Gastrocnemius medialis (tissue), 4 donors: ENCODE measurements around the gene SYT6. TPM values are rescaled to one million over a fixed set of nuclear protein-coding genes. Genes with fewer than 3 reads are reported as not detected.

Experiments used
- ATAC-seq, 2 donors: fragments of 150-250 bp; one replicate each; pipeline ENCODE4 v1.9.1; 2016
- DNase-seq, 2 donors: peaks; one replicate each; pipeline ENCODE4 v3.0.0-alpha.2; 2019
- H3K27ac ChIP-seq, 4 donors: fragments of 200-600 bp; sonication (generic); 1 replicate in 1 of 4; 2 replicates in 3 of 4; pipeline ENCODE4 v1.5.1; 2016 to 2018; ENCODE audit warnings: mild to moderate bottlenecking in 2 of 4, moderate library complexity in 1 of 4
- H3K27me3 ChIP-seq, 3 donors: fragments of 200-600 bp; sonication (generic) in 2 of 3; 1 replicate in 1 of 3; 2 replicates in 2 of 3; pipeline versions ENCODE4 v1.5.1 to v1.6.0; 2016 to 2019; ENCODE audit warnings: mild to moderate bottlenecking in 1 of 3, moderate library complexity in 1 of 3
- H3K36me3 ChIP-seq, 2 donors: fragments of 200-600 bp; sonication (generic) in 1 of 2; one replicate each; pipeline ENCODE4 v1.5.1; 2017 to 2018
- H3K4me1 ChIP-seq, 2 donors: fragments of 200-600 bp; sonication (generic) in 1 of 2; one replicate each; pipeline ENCODE4 v1.5.1; 2016 to 2017; ENCODE audit warnings: mild to moderate bottlenecking in 2 of 2
- H3K4me3 ChIP-seq, 4 donors: fragments of 200-600 bp; sonication (generic) in 3 of 4; 1 replicate in 1 of 4; 2 replicates in 3 of 4; pipeline ENCODE4 v1.5.1; 2016 to 2019; ENCODE audit warnings: mild to moderate bottlenecking in 2 of 4
- H3K9me3 ChIP-seq, 3 donors: fragments of 200-600 bp; sonication (generic) in 2 of 3; 1 replicate in 1 of 3; 2 replicates in 2 of 3; pipeline ENCODE4 v1.5.1; 2016 to 2019
- CTCF ChIP-seq, 5 experiments: fragments of 450-650 bp in 3 of 5; fragments of 200-600 bp in 2 of 5; sonication (generic) in 2 of 5; IDR thresholded peaks in 4 of 5; conservative IDR thresholded peaks in 1 of 5; 1 replicate in 4 of 5; 2 replicates in 1 of 5; pipeline ENCODE4 v1.5.1; 2016 to 2019; ENCODE audit warnings: antibody characterized with exemption in 5 of 5, mild to moderate bottlenecking in 3 of 5, moderate library complexity in 3 of 5
- POLR2A ChIP-seq, 2 donors: fragments of 450-650 bp; IDR thresholded peaks; one replicate each; pipeline ENCODE4 v1.6.1; 2017; ENCODE audit warnings: antibody characterized with exemption in 2 of 2, mild to moderate bottlenecking in 2 of 2, moderate library complexity in 2 of 2
- in situ Hi-C, 4 donors: fragments of 200-750 bp; cut with MboI; loops; one replicate each; pipeline versions ENCODE4 v1.15.0 to v1.8.0; 2017; ENCODE audit warnings: low sequenced_read_pairs in 4 of 4
- intact Hi-C: fragments of 100-400 bp; cut with DNase I; formaldehyde crosslinking; loops from one replicate; pipeline ENCODE4 v1.15.1; 2023; ENCODE audit warnings: low total_unique reads
- total RNA-seq, 4 donors: library from RNA; depleted of rRNA; stranded (reverse); fragments of >200 nt; gene quantifications; one replicate each; pipeline versions ENCODE4 v1.1.0 to v1.2.3, GENCODE V29; 2016

The SYT6 gene
- total RNA-seq, 4 donors from 2014 or later: 0.20 TPM; not detected in 3

DNA sequence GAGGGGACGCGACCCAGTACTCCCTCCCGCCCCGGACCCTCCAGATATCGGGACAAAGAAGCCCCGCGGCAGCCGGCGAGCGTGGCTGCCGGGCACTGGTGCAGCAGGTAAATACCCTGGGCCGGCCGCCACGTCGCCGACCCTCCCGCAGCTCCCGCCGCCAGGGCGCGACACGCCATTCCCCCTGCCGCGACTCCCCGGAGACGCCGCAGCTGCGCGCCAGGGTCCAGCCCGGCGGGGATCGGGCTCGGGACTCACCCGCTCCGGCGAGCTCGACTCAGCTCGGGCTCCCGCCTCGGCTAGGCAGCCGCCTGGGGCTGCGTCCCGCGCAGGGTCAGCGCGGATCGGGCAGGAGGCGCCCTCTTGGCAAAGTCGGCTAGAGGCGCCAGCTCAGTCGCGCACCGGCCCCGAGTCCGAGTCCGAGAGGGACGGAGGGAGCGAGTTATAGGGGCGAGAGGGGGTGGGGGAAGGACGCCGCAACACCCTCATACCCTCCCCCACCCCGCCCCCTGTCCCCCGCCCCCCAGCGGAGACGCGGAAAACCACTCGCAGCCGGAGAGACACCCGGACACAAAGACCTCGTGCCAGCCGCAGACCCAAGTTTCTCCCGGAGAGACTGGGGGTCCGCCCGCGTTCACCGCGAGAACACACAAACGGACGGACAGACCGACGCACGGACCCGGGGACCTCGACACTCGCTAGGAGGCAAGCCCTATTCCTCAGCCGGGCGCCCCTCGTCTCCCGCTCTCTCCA is 985 bp downstream of the SYT6 start:
- ATAC-seq (peak; percentile 72 to 80), DNase-seq (no peak)
- intact Hi-C loops: loop anchor here (2.0 kb wide), 1 partner anchor 176 kb away; no protein-coding TSS in a partner anchor
- Histone ChIP-seq H3K4me1 (peaks cover 13 to 24% of the 10 kb centered on the region in 2 donors), H3K27ac (no peak overlapping the region), H3K36me3 (no peaks in the 10 kb centered on the region), H3K27me3 (peaks cover 52 to 59% (median 58%) of the 10 kb centered on the region in 3 donors), H3K4me3 (peak overlapping the region; percentile 38 to 59 (median 52)), H3K9me3 (no peaks in the 10 kb centered on the region)
- in situ Hi-C loops: no loop called here
- TF ChIP-seq CTCF (IDR thresholded peaks at IDR 0.05 in 4 of 5, conservative IDR thresholded peaks at IDR 0.05 in 1 of 5) (peak in 1 of 5 experiments; percentile 11), POLR2A (IDR thresholded peaks at IDR 0.05) (no peak)

GRCh38 chr1:114152089-114152507 is 1.6 kb downstream of the SYT6 start:
- H3K4me1 ChIP-seq: peaks cover 13 to 24% of the 10 kb centered on the region in 2 donors
- H3K4me3 ChIP-seq: peak overlapping the region; percentile 38 to 59 (median 52)
- no peak for TF ChIP-seq CTCF (IDR thresholded peaks at IDR 0.05 in 4 of 5, conservative IDR thresholded peaks at IDR 0.05 in 1 of 5)
- no peak for TF ChIP-seq POLR2A (IDR thresholded peaks at IDR 0.05)
- peaks cover 52 to 59% (median 58%) of the 10 kb centered on the region in 3 donors for H3K27me3 ChIP-seq
- no peaks in the 10 kb centered on the region for H3K9me3 ChIP-seq
- no peak for DNase-seq
- H3K27ac ChIP-seq: no peak overlapping the region
- no peaks in the 10 kb centered on the region for H3K36me3 ChIP-seq
- intact Hi-C loops: loop anchor here (2.0 kb wide), 1 partner anchor 175 kb away; no protein-coding TSS in a partner anchor
- ATAC-seq: no peak
- in situ Hi-C loops: no loop called here

- Histone ChIP-seq H3K36me3 (no peaks in the 10 kb centered on the region), H3K4me3 (no peak overlapping the region), H3K9me3 (no peaks in the 10 kb centered on the region), H3K27ac (no peak overlapping the region), H3K27me3 (peaks cover 37 to 47% (median 42%) of the 10 kb centered on the region in 3 donors), H3K4me1 (peaks cover 13 to 24% of the 10 kb centered on the region in 2 donors)
- ATAC-seq (no peak), DNase-seq (no peak)
- TF ChIP-seq CTCF (IDR thresholded peaks at IDR 0.05 in 4 of 5, conservative IDR thresholded peaks at IDR 0.05 in 1 of 5): no peak
- no peak for TF ChIP-seq POLR2A (IDR thresholded peaks at IDR 0.05)
- intact Hi-C loops: no loop called here
- in situ Hi-C loops: no loop called here
Observed at GRCh38 chr1:114150016-114150415, 3.7 kb downstream of the SYT6 start.

GRCh38 chr1:114149211-114149610 is 4.5 kb downstream of the SYT6 start:
- no peak for TF ChIP-seq POLR2A (IDR thresholded peaks at IDR 0.05)
- no peak for TF ChIP-seq CTCF (IDR thresholded peaks at IDR 0.05 in 4 of 5, conservative IDR thresholded peaks at IDR 0.05 in 1 of 5)
- peaks cover 29 to 39% (median 34%) of the 10 kb centered on the region in 3 donors for H3K27me3 ChIP-seq
- no peaks in the 10 kb centered on the region for H3K36me3 ChIP-seq
- in situ Hi-C loops: no loop called here
- H3K4me1 ChIP-seq: peaks cover 13 to 23% of the 10 kb centered on the region in 2 donors
- no peak overlapping the region for H3K4me3 ChIP-seq
- no peak overlapping the region for H3K27ac ChIP-seq
- DNase-seq: no peak
- no peaks in the 10 kb centered on the region for H3K9me3 ChIP-seq
- intact Hi-C loops: loop anchor here (10.0 kb wide), 1 partner anchor 94 kb away; no protein-coding TSS in a partner anchor
- ATAC-seq: no peak
